Endodermal cell (in vitro differentiated cells): ENCODE data around the gene BRWD1. TPM values are rescaled to one million over a fixed set of nuclear protein-coding genes. Genes with fewer than 3 reads are reported as not detected.

ENCODE experiments used
- DNase-seq: peaks from one replicate; pipeline ENCODE4 v3.0.0-alpha.2; 2017
- H3K27ac ChIP-seq: 2 replicates; pipeline ENCODE4 v1.5.1; 2013; ENCODE audit warnings: mild to moderate bottlenecking, low read depth, low read length, moderate library complexity
- H3K27me3 ChIP-seq: 2 replicates; pipeline ENCODE4 v1.6.1; 2013; ENCODE audit warnings: mild to moderate bottlenecking, low read length, moderate library complexity; ENCODE audit not compliant: insufficient read depth, control insufficient read depth, poor library complexity, severe bottlenecking
- H3K36me3 ChIP-seq: 2 replicates; pipeline ENCODE4 v1.7.0; 2013; ENCODE audit warnings: mild to moderate bottlenecking, low read length, moderate library complexity; ENCODE audit not compliant: control insufficient read depth, insufficient read depth
- H3K4me1 ChIP-seq: one replicate; pipeline ENCODE4 v1.7.0; 2013; ENCODE audit warnings: low read length; ENCODE audit not compliant: control insufficient read depth, insufficient read depth
- H3K4me3 ChIP-seq: 2 replicates; pipeline ENCODE4 v1.5.1; 2013; ENCODE audit warnings: mild to moderate bottlenecking, low read length, moderate library complexity
- H3K9ac ChIP-seq: 2 replicates; pipeline ENCODE4 v1.6.1; 2013; ENCODE audit warnings: mild to moderate bottlenecking, low read length, moderate library complexity; ENCODE audit not compliant: poor library complexity, severe bottlenecking; ENCODE audit errors: extremely low read depth
- H3K9me3 ChIP-seq: 2 replicates; pipeline ENCODE4 v1.6.1; 2013; ENCODE audit warnings: mild to moderate bottlenecking, low read length, moderate library complexity; ENCODE audit not compliant: control insufficient read depth
- H3K27ac Mint-ChIP-seq: 2 replicates; pipeline ENCODE4 v1.8.0; 2020; ENCODE audit warnings: mixed read lengths
- H3K27me3 Mint-ChIP-seq: 2 replicates; pipeline ENCODE4 v1.8.0; 2021; ENCODE audit warnings: mild to moderate bottlenecking, mixed read lengths; ENCODE audit not compliant: insufficient read depth
- H3K36me3 Mint-ChIP-seq: 2 replicates; pipeline ENCODE4 v1.8.0; 2020; ENCODE audit warnings: low read depth, mixed read lengths
- H3K4me1 Mint-ChIP-seq: 2 replicates; pipeline ENCODE4 v1.8.0; 2020; ENCODE audit warnings: mixed read lengths
- H3K4me3 Mint-ChIP-seq: 2 replicates; pipeline ENCODE4 v1.8.0; 2020; ENCODE audit warnings: mild to moderate bottlenecking, moderate library complexity, mixed read lengths
- H3K9me3 Mint-ChIP-seq: 2 replicates; pipeline ENCODE4 v1.8.0; 2020; ENCODE audit warnings: mild to moderate bottlenecking, mixed read lengths
- WGBS, 2 experiments: methylation state at CpG; one replicate each; pipeline versions ENCODE4 v1.1.5 to v1.1.7; 2013; ENCODE audit warnings: missing lambda C conversion rate in 2 of 2, mixed read lengths in 1 of 2; ENCODE audit not compliant: insufficient coverage in 1 of 2, insufficient read length in 1 of 2; 5-methylcytosine and 5-hydroxymethylcytosine counted together
- total RNA-seq, 2 donors: library from RNA; stranded (reverse); fragmentation: NEBNext Ultra II Directional in 1 of 2; extraction: Animal tissue kit (Norgen Biotek cat#: 25700) in 1 of 2; gene quantifications; 2 replicates in 1 of 2; 3 replicates in 1 of 2; pipeline ENCODE4 v1.2.1, GENCODE V29; 2021
- TF ChIP-seq, protein P1 (sequence below): fragments of 200-600 bp; sonication (generic); conservative IDR thresholded peaks from 2 replicates; pipeline ENCODE4 v1.5.0; 2021; ENCODE audit warnings: antibody characterized with exemption, mild to moderate bottlenecking

BRWD1 gene
- total RNA-seq, 2 donors from 2014 or later = 64.7 to 76.1 TPM

DNA sequence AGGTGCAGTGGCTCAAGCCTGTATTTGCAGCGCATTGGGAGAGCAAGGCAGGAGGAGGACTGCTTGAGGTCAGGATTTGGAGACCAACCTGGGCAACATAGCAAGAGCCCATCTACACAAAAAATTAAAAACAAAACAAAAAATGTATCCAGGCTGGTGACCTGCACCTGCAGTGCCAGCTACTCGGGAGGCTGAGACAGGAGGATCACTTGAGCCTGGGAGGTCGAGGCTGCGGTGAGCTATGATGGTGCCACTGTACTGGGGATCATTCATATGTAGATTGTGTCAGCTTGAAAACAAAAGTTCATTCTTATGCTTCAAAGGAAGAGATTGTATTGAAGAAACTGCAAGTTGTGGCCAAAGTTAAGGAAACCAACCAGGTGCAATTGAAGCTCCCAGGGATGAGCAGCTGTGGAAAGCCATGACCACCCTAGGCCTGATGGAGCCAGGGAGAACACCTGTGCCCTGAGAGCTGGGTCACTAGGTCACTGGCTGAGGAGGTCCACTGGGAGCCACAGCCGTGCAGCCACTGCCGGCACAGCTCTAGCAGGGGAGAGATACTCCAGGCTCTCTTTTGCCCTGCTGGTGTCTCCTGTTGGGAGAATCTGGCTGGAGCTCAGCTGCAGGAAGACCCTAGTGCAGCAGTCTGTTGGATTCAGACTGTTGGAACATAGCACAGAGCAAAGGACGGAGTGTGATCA lies 13.3 kb upstream of the BRWD1 start:
- H3K9me3 Mint-ChIP-seq = no peaks in the 10 kb centered on the region
- no peak overlapping the region for H3K27ac ChIP-seq
- no peak overlapping the region for H3K4me3 ChIP-seq
- H3K36me3 Mint-ChIP-seq = no peaks in the 10 kb centered on the region
- H3K9me3 ChIP-seq = no peaks in the 10 kb centered on the region
- H3K27me3 ChIP-seq = no peaks in the 10 kb centered on the region
- no peak overlapping the region for H3K9ac ChIP-seq
- DNase-seq = no peak
- H3K36me3 ChIP-seq = no peaks in the 10 kb centered on the region
- H3K4me1 ChIP-seq = peaks cover 1% of the 10 kb centered on the region
- no peaks in the 10 kb centered on the region for H3K27me3 Mint-ChIP-seq
- TF ChIP-seq, protein P1, sequence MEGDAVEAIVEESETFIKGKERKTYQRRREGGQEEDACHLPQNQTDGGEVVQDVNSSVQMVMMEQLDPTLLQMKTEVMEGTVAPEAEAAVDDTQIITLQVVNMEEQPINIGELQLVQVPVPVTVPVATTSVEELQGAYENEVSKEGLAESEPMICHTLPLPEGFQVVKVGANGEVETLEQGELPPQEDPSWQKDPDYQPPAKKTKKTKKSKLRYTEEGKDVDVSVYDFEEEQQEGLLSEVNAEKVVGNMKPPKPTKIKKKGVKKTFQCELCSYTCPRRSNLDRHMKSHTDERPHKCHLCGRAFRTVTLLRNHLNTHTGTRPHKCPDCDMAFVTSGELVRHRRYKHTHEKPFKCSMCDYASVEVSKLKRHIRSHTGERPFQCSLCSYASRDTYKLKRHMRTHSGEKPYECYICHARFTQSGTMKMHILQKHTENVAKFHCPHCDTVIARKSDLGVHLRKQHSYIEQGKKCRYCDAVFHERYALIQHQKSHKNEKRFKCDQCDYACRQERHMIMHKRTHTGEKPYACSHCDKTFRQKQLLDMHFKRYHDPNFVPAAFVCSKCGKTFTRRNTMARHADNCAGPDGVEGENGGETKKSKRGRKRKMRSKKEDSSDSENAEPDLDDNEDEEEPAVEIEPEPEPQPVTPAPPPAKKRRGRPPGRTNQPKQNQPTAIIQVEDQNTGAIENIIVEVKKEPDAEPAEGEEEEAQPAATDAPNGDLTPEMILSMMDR = no peak
- H3K4me1 Mint-ChIP-seq = peaks cover 11% of the 10 kb centered on the region
- WGBS, 2 experiments = 92 to 96% methylated on average over 4 to 7 of the region's 7 CpGs
- H3K4me3 Mint-ChIP-seq = no peak overlapping the region
- no peak overlapping the region for H3K27ac Mint-ChIP-seq

DNA sequence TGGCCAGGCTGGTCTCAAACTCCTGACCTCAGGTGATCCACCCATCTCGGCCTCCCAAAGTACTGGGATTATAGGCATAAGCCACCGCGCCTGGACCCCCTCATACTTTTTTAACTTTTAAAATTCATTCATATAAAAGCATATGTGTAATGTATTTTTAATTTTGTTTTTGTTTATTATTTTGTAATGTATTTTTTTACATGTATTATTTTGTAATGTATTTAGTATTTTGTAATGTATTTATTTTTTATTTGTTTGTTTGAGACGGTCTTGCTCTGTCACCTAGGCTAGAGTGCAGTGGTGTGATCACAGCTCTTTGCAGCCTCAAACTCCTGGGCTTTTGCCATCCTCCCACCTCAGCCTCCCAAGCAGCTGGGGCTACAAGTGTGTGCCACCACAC lies 12.0 kb upstream of the BRWD1 start:
- no peak for DNase-seq
- no peak overlapping the region for H3K27ac Mint-ChIP-seq
- Histone ChIP-seq H3K27me3 (no peaks in the 10 kb centered on the region), H3K4me3 (no peak overlapping the region), H3K9ac (no peak overlapping the region), H3K36me3 (no peaks in the 10 kb centered on the region), H3K27ac (no peak overlapping the region), H3K4me1 (no peaks in the 10 kb centered on the region), H3K9me3 (no peaks in the 10 kb centered on the region)
- no peaks in the 10 kb centered on the region for H3K27me3 Mint-ChIP-seq
- TF ChIP-seq, protein P1 = no peak
- H3K36me3 Mint-ChIP-seq = no peaks in the 10 kb centered on the region
- WGBS, 2 experiments = 88 to 99% methylated on average over 1 to 4 of the region's 4 CpGs
- peaks cover 8% of the 10 kb centered on the region for H3K4me1 Mint-ChIP-seq
- no peaks in the 10 kb centered on the region for H3K9me3 Mint-ChIP-seq
- no peak overlapping the region for H3K4me3 Mint-ChIP-seq

DNA sequence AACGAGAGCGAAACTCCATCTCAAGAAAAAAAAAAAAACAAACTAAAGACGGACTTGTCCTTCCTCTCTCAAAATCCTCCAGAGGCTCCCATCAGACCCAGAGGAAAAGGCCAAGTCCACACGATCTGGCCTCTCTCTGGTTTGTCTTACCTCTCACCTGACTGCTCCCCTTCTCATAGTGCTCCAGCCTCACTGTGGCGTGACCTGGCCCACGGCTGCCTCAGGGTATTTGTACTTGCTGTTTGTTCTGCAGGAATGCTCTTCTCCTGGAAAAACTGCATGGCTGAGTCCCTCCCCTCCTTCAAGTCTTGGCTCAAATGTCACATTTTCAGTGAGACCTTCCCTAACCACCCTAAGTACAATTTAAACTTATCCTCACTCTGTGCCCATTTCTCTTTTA lies 8.0 kb upstream of the BRWD1 start:
- Histone ChIP-seq H3K36me3 (no peaks in the 10 kb centered on the region), H3K27ac (no peak overlapping the region), H3K9me3 (no peaks in the 10 kb centered on the region), H3K27me3 (no peaks in the 10 kb centered on the region), H3K4me3 (no peak overlapping the region), H3K9ac (no peak overlapping the region), H3K4me1 (no peaks in the 10 kb centered on the region)
- Mint-ChIP-seq H3K4me3 (no peak overlapping the region), H3K27me3 (no peaks in the 10 kb centered on the region), H3K9me3 (no peaks in the 10 kb centered on the region), H3K4me1 (peaks cover 7% of the 10 kb centered on the region), H3K27ac (no peak overlapping the region), H3K36me3 (peaks cover 15% of the 10 kb centered on the region)
- TF ChIP-seq, protein P1 = no peak
- DNase-seq = no peak
- 82 to 93% methylated on average over 3 to 6 of the region's 6 CpGs for WGBS, 2 experiments
